Left lung (tissue), 10 donors: ENCODE measurements around the gene SP140. TPM values are rescaled to one million over a fixed set of nuclear protein-coding genes. Genes with fewer than 3 reads are reported as not detected.

Source experiments
- ATAC-seq: fragments of 200-7000 bp; cut with Tn5 transposase; one replicate; pipeline ENCODE4 v1.9.1; 2020; ENCODE audit warnings: moderate library complexity
- DNase-seq, 4 donors: peaks; one replicate each; pipeline ENCODE4 v3.0.0-alpha.2; 2013 to 2020
- H3K27ac ChIP-seq, 2 donors: fragments of 200-600 bp; sonication (generic) in 1 of 2; one replicate each; pipeline versions ENCODE4 v1.5.0 to v1.8.0; 2020 to 2021
- H3K27me3 ChIP-seq, 2 donors: fragments of 200-600 bp; sonication (generic) in 1 of 2; one replicate each; pipeline versions ENCODE4 v1.5.0 to v1.8.0; 2020 to 2021
- H3K36me3 ChIP-seq, 2 donors: fragments of 200-600 bp; sonication (generic) in 1 of 2; one replicate each; pipeline versions ENCODE4 v1.5.0 to v1.8.0; 2020 to 2021
- H3K4me1 ChIP-seq, 2 donors: fragments of 200-600 bp; one replicate each; pipeline ENCODE4 v1.8.0; 2021
- H3K4me3 ChIP-seq, 2 donors: fragments of 200-600 bp; sonication (generic) in 1 of 2; one replicate each; pipeline versions ENCODE4 v1.5.0 to v1.8.0; 2020 to 2021; ENCODE audit warnings: mild to moderate bottlenecking in 1 of 2
- H3K9me3 ChIP-seq, 2 donors: fragments of 200-600 bp; sonication (generic) in 1 of 2; one replicate each; pipeline versions ENCODE4 v1.5.0 to v1.8.0; 2020 to 2021
- intact Hi-C, 2 donors: fragments of 100-400 bp; cut with DNase I; formaldehyde crosslinking; loops; one replicate each; pipeline versions ENCODE4 v1.11.2 to v1.14.2; 2022
- polyA plus RNA-seq, 6 donors: library from polyadenylated mRNA; unstranded; fragments of 120-200 nt; gene quantifications; one replicate each; pipeline ENCODE4 v1.2.1, GENCODE V29; 2013; ENCODE audit not compliant: insufficient read length in 6 of 6
- total RNA-seq, 2 donors: library from RNA; stranded (reverse); fragmentation: NEBNext Ultra II Directional; extraction: Animal tissue kit (Norgen Biotek cat#: 25700); gene quantifications; one replicate each; pipeline ENCODE4 v1.2.1, GENCODE V29; 2021
- TF ChIP-seq, protein P1 (sequence below), 2 donors: fragments of 200-600 bp; sonication (generic) in 1 of 2; IDR thresholded peaks; one replicate each; pipeline versions ENCODE4 v1.5.0 to v1.8.0; 2021; ENCODE audit warnings: antibody characterized with exemption in 2 of 2
- donor health status: DM: no; HTN: yes; CAD: no.
- donor health status: DM: no; HTN: no; CAD: no.

The SP140 gene
- total and polyA plus RNA-seq, 8 donors = 0.74 to 4.8 (median 1.3) TPM

- Histone ChIP-seq H3K27me3 (no peaks in the 10 kb centered on the region), H3K27ac (no peak overlapping the region), H3K4me3 (no peak overlapping the region), H3K9me3 (peaks cover 0 to 11% of the 10 kb centered on the region in 2 donors), H3K4me1 (peaks cover 0 to 10% of the 10 kb centered on the region in 2 donors), H3K36me3 (peaks cover 0 to 15% of the 10 kb centered on the region in 2 donors)
- TF ChIP-seq, protein P1, sequence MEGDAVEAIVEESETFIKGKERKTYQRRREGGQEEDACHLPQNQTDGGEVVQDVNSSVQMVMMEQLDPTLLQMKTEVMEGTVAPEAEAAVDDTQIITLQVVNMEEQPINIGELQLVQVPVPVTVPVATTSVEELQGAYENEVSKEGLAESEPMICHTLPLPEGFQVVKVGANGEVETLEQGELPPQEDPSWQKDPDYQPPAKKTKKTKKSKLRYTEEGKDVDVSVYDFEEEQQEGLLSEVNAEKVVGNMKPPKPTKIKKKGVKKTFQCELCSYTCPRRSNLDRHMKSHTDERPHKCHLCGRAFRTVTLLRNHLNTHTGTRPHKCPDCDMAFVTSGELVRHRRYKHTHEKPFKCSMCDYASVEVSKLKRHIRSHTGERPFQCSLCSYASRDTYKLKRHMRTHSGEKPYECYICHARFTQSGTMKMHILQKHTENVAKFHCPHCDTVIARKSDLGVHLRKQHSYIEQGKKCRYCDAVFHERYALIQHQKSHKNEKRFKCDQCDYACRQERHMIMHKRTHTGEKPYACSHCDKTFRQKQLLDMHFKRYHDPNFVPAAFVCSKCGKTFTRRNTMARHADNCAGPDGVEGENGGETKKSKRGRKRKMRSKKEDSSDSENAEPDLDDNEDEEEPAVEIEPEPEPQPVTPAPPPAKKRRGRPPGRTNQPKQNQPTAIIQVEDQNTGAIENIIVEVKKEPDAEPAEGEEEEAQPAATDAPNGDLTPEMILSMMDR (IDR thresholded peaks at IDR 0.05) = no peak
- ATAC-seq = no peak
- DNase-seq = no peak
- intact Hi-C loops = no loop called here
Measured at GRCh38 chr2:230346465-230346864, 120.9 kb downstream of the SP140 start.

GRCh38 chr2:230346921-230347533 is 121.5 kb downstream of the SP140 start:
- Histone ChIP-seq H3K9me3 (peaks cover 0 to 11% of the 10 kb centered on the region in 2 donors), H3K27me3 (no peaks in the 10 kb centered on the region), H3K4me3 (no peak overlapping the region), H3K4me1 (peaks cover 0 to 10% of the 10 kb centered on the region in 2 donors), H3K27ac (no peak overlapping the region), H3K36me3 (peaks cover 0 to 13% of the 10 kb centered on the region in 2 donors)
- no peak for ATAC-seq
- TF ChIP-seq, protein P1 (IDR thresholded peaks at IDR 0.05) = no peak
- intact Hi-C loops = no loop called here
- no peak for DNase-seq

DNA sequence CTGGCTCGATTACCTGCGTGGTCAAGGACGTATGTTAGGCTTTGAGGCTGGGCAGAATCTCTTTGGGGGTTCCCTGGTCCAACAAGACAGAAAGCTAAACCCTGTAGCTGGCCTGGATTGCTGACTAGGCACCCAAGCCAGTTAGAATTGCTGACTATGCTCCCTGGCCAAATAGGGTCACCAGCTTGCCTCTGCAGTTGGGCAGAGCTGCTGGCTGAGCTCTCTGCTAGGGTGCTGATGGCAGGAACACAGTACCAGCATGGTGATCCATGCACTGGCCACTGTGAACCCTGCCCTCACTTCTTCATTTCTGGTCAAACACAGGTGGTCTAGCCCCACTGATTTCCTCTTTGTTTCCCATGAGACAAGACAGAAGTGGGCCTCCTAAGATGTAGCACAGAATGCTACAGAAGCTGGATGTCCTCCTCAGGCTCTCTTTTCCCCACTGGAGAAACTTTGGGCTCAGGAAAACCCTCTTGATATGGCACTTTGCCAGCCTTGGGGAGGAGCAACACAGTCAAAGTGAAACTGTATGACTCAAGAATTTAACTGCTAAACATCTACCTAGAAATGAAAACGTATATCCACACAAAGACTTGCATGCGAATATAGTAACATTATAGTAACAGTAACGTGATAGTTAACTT is 122.2 kb downstream of the SP140 start:
- no peak for DNase-seq
- Histone ChIP-seq H3K4me1 (peaks cover 0 to 10% of the 10 kb centered on the region in 2 donors), H3K9me3 (peaks cover 0 to 11% of the 10 kb centered on the region in 2 donors), H3K27ac (no peak overlapping the region), H3K4me3 (no peak overlapping the region), H3K36me3 (peaks cover 0 to 5% of the 10 kb centered on the region in 2 donors), H3K27me3 (no peaks in the 10 kb centered on the region)
- ATAC-seq = peak; percentile 30
- intact Hi-C loops = no loop called here
- TF ChIP-seq, protein P1 (IDR thresholded peaks at IDR 0.05) = no peak

GRCh38 chr2:230348787-230349186 is 123.3 kb downstream of the SP140 start:
- Histone ChIP-seq H3K27ac (no peak overlapping the region), H3K36me3 (peaks cover 0 to 5% of the 10 kb centered on the region in 2 donors), H3K27me3 (no peaks in the 10 kb centered on the region), H3K9me3 (peaks cover 0 to 11% of the 10 kb centered on the region in 2 donors), H3K4me1 (peaks cover 0 to 10% of the 10 kb centered on the region in 2 donors), H3K4me3 (no peak overlapping the region)
- TF ChIP-seq, protein P1 (IDR thresholded peaks at IDR 0.05) = no peak
- intact Hi-C loops = no loop called here
- no peak for ATAC-seq
- no peak for DNase-seq

DNA sequence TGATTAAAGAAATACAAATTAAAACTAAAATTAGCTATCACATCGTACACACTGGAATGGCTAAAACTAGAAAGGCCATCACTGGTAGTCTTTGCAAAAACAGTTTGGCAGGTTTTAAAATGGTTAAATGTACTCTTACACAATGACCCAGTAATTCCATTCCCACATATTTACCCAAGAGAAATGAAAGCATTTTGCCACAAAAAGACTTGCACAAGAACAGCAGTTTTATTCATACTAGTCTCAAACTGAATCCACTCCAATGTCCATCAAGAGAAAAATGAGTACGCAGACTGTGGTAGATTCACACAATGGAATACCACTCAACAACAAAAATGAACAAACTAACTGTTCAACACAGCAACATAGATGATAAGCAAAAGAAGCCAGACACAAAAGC is 130.5 kb downstream of the SP140 start:
- ATAC-seq (no peak), DNase-seq (peak in 1 of 4 donors; percentile 12)
- Histone ChIP-seq H3K36me3 (peaks cover 0 to 29% of the 10 kb centered on the region in 2 donors), H3K9me3 (no peaks in the 10 kb centered on the region), H3K4me3 (no peak overlapping the region), H3K27ac (no peak overlapping the region), H3K27me3 (no peaks in the 10 kb centered on the region), H3K4me1 (peaks cover 0 to 7% of the 10 kb centered on the region in 2 donors)
- intact Hi-C loops = no loop called here
- TF ChIP-seq, protein P1 (IDR thresholded peaks at IDR 0.05) = no peak
